SJCRH30 (cell line): Measurements from ENCODE around the gene NKAPL. TPM values are rescaled to one million over a fixed set of nuclear protein-coding genes. Genes with fewer than 3 reads are reported as not detected.

Experiments
- DNase-seq, 2 experiments: peaks; one replicate each; pipeline ENCODE4 v3.0.0-alpha.2; 2015 to 2020
- H3K27ac ChIP-seq: fragments of 250-450 bp; sonication (Bioruptor Pico); 2 replicates; pipeline ENCODE4 v1.5.1; 2020; ENCODE audit warnings: mild to moderate bottlenecking, moderate library complexity
- H3K27me3 ChIP-seq: fragments of 250-450 bp; sonication (Bioruptor Pico); 2 replicates; pipeline ENCODE4 v1.5.1; 2020; ENCODE audit warnings: mild to moderate bottlenecking, moderate library complexity
- H3K36me3 ChIP-seq: fragments of 250-450 bp; sonication (Bioruptor Pico); 2 replicates; pipeline ENCODE4 v1.5.1; 2020; ENCODE audit warnings: mild to moderate bottlenecking, moderate library complexity
- H3K4me1 ChIP-seq: fragments of 250-450 bp; sonication (Bioruptor Pico); 2 replicates; pipeline ENCODE4 v1.5.1; 2020; ENCODE audit warnings: mild to moderate bottlenecking, moderate library complexity
- H3K4me3 ChIP-seq: fragments of 250-450 bp; sonication (Bioruptor Pico); 2 replicates; pipeline ENCODE4 v1.5.1; 2020; ENCODE audit warnings: mild to moderate bottlenecking, moderate library complexity
- H3K9me3 ChIP-seq: fragments of 250-450 bp; sonication (Bioruptor Pico); replicated peaks from 2 replicates; pipeline ENCODE4 v1.5.1; 2020; ENCODE audit warnings: mild to moderate bottlenecking, moderate library complexity
- total RNA-seq: library from RNA; depleted of rRNA; stranded (reverse); fragments of >200 nt; shearing (Covaris generic); gene quantifications from 2 replicates; pipeline ENCODE4 v1.2.3, GENCODE V29; 2014; rRNA removed

Gene NKAPL
- not detected in 2 replicates for total RNA-seq

DNA sequence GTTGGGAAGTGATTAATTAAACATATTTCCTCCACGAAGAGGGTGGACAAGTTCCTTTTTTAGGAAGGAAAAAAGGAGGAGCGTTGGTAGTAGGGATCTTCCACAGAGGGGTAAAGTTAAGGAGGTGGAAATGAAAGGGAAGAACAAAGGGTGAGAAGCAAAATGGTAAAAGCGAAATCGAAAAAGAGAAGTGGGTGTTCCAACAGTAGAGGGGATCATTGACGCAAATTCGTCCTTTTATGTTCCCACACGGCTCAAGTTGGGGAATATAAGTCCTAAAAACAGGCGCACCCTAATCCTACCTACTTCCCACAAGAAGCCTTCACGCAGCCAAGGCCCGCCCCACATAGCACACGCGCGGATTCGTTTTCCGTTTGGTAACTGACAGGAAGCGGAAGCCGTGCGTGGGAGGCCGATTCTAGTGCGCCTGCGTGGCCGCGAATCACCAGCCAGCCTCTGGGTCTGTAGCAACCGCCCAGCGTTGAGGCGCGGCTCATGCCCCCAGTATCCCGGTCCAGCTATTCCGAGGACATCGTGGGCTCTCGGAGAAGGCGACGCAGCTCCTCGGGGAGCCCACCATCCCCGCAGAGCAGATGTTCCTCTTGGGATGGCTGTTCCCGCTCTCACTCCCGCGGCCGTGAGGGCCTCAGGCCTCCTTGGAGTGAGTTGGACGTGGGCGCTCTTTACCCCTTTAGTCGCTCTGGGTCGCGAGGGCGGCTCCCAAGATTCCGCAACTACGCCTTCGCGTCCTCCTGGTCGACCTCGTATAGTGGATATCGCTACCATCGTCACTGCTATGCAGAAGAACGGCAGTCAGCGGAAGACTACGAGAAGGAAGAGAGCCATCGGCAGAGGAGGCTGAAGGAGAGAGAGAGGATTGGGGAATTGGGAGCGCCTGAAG is at the start of gene NKAPL:
Gene NKAPL, plus strand, starts transcription at position 421 of the 901 bp plus-strand sequence. Its CDS starts 75 bp downstream, at position 496.
- Histone ChIP-seq H3K4me3 (no peak within 1 kb of the TSS), H3K9me3 (no peaks in the 10 kb centered on the region)
- no peak for DNase-seq

DNA sequence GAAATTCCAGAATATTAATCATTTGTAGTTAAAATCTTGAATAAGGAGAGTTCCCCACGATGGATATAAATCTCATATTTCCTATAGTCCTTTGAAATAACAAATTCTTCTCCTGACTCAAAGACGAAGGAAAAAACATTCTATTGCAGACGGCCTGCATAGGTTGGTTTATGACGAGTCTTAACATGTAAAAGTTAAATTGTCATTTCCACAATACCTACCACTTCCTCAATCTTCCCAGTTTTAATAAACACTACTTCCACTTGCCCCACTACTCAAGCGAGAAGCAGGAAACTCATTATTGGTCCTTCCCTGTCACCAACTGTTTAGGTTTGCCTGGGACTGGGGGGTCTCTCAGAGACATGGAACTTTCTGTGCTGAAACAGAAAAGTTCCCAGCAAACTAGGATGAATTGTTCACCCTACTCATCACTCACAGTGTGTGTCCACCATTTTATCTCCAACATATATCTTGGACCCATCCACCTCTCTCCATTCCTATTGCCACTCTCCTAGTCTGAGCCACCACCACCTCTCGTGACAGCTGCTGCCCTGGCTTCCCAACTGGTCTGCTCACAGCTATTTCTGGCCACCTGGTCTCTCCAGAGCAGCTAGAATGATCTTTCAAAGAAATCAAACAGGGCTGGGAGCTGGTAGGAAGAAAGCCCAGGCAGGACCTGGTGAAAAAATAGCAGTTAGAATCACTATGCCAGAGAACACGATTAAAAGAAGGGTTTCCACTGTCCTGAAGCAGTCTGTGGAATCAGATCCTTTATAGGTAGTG is 49.2 kb upstream of the NKAPL start:
- no peaks in the 10 kb centered on the region for H3K9me3 ChIP-seq
- no peaks in the 10 kb centered on the region for H3K36me3 ChIP-seq
- peak overlapping the region; percentile 10; the same call in 1 of the 2 replicates for H3K4me3 ChIP-seq
- H3K27ac ChIP-seq, result no peak overlapping the region
- H3K27me3 ChIP-seq, result no peaks in the 10 kb centered on the region
- H3K4me1 ChIP-seq, result peaks cover 8% of the 10 kb centered on the region
- DNase-seq, result peak; percentile 42 to 64

More for the DNA sequence above, at the start of gene NKAPL:
- no peaks in the 10 kb centered on the region for H3K36me3 ChIP-seq
- no peaks in the 10 kb centered on the region for H3K4me1 ChIP-seq
- no peaks in the 10 kb centered on the region for H3K27me3 ChIP-seq
- no peak within 1 kb of the TSS for H3K27ac ChIP-seq

DNA sequence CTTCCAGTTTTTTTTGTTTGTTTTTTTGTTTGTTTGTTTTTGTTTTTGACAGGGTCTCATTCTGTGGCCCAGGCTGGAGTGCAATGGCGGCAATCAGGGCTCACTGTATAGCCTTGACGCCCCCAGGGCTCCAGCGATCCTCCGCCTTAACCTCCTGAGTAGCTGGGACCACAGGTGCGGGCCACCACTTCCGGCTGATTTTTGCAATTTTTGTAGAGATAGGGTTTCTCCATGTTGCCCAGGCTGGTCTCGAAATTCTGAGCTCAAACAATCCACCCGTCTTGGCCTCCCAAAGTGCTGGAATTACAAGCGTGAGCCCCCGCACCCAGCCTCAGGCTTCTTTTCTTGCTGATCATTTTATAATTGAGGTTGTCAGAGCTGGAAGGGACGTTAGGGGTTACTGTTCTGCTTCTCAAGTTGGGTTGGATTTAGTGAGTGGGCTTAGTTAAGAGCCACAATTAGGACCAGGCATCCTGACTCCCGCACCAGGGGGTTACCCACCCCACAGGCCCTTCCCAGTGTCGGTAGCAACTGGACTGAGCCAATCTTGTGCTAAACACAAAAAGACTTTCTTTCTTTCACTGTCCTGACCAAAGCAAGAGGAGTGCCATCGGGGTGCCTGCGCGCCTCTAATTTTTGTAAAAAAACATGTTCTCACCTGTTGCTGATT is 47.1 kb upstream of the NKAPL start:
- Histone ChIP-seq H3K27ac (peak overlapping the region; percentile 91), H3K9me3 (no peaks in the 10 kb centered on the region), H3K27me3 (no peaks in the 10 kb centered on the region), H3K4me3 (peak overlapping the region; percentile 55), H3K36me3 (no peaks in the 10 kb centered on the region), H3K4me1 (peaks cover 8% of the 10 kb centered on the region)
- DNase-seq, result peak; percentile 69 to 80

- Histone ChIP-seq H3K9me3 (no peaks in the 10 kb centered on the region), H3K4me1 (peaks cover 8% of the 10 kb centered on the region), H3K4me3 (peak overlapping the region; percentile 55), H3K27me3 (no peaks in the 10 kb centered on the region), H3K27ac (peak overlapping the region; percentile 91), H3K36me3 (no peaks in the 10 kb centered on the region)
- DNase-seq, result peak; percentile 80 to 90
Measured at GRCh38 chr6:28212510-28213212, 46.4 kb upstream of the NKAPL start.

DNA sequence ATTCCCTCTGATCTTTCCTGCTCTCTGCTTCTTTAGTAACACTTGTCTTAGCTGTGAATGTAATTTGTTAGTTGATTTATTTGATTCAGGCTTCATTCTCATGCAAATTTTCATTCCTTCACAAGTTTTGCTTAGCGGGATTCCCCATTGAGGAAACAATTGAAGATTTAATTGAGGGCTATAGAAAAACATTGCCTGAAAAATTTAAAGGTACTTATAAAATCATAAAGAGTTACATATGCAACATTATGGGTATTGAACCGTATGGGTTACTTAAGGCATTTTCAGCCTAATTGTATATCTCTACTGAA is 45.9 kb upstream of the NKAPL start:
- no peaks in the 10 kb centered on the region for H3K9me3 ChIP-seq
- H3K27ac ChIP-seq, result peak overlapping the region; percentile 91
- H3K27me3 ChIP-seq, result no peaks in the 10 kb centered on the region
- H3K4me3 ChIP-seq, result peak overlapping the region; percentile 55
- H3K36me3 ChIP-seq, result no peaks in the 10 kb centered on the region
- peaks cover 8% of the 10 kb centered on the region for H3K4me1 ChIP-seq
- no peak for DNase-seq

DNA sequence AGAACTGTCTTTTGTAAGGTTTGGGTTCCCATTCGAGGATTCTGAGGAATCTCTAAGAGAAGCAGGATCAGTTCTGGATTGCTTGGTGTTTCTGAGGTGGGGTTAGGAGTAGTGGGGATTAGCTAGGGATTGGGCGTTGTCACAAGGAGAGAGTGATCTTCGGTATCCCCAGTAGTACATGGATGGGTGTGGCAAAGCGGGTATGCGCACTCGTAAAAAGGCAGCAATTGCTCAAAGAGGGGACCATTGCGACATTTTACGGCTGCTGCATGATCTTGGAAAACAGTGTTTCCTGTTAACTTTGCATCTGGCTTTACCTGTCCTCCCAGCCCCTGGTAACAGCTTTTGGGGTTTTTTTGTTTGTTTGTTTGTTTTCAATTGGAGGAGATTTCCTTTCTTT is 43.7 kb upstream of the NKAPL start:
- no peak overlapping the region for H3K27ac ChIP-seq
- no peaks in the 10 kb centered on the region for H3K9me3 ChIP-seq
- no peak for DNase-seq
- H3K4me3 ChIP-seq, result no peak overlapping the region
- no peaks in the 10 kb centered on the region for H3K36me3 ChIP-seq
- H3K4me1 ChIP-seq, result peaks cover 3% of the 10 kb centered on the region
- H3K27me3 ChIP-seq, result no peaks in the 10 kb centered on the region

DNA sequence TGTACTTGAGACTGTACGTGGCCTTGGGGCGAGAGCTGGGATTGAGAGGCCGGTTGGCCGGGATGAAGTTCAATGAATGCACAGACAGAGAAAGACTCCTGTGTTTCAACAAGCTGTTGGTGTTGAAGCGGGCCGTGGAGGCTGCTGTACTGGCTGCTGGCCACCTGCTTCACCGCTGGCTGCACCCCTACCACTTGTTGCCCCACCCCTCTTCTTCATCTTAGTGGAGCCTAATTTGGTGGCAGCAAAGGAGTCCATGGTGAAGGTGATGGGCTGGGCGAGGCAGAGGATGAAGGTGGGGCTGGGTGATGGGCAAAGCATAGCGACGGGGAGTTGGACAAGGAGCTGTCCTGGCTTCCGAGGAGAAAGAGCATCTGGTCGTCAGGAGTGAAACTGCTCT is 41.2 kb upstream of the NKAPL start:
- DNase-seq, result no peak
- Histone ChIP-seq H3K27ac (no peak overlapping the region), H3K4me3 (no peak overlapping the region), H3K9me3 (no peaks in the 10 kb centered on the region), H3K36me3 (no peaks in the 10 kb centered on the region), H3K27me3 (no peaks in the 10 kb centered on the region), H3K4me1 (no peaks in the 10 kb centered on the region; the same call in 1 of the 2 replicates)

DNA sequence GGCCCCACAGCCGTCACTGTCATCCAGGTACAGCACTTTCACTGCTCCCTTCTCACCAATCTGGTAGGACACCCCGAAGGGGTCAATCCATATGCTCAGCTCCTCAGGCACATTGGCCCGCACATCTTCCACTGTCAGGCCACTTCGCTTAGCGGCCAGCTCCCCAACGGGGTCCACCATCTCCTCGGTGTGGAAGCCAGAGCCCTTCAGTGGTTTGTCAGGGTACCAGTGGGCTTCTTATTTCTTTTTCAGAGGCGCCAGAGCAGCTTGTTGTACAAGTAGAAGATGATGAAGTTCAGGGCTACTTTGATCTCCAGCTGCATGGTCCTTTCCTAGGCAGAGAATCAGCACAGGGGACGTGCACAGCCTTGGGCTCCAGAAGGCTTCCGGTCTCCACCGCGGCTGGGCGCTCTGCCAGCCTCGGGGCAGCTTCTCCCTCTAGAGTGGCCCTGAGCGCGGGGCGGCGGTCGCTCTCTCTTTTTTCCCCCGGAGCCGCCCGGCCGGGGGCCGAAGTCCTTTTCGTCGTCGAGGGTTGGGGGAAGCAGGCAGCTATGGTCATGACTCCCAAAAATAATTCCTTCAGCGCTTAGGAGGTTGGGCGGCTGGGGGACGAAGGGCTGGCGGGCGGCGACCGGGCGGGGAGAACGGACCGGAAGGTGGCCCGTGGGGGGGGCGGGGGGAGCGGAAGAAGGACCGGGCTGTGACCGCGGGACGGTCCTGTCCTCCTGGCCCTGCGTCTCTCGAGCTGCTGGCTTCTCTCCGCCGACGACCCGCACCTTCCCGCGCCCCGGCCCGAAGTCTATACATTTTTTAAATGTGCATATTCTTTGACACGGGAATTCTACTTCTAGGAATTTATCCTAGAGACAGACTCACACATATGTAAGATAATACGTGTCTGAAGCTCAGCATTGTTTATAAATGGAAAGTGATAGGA is 40.5 kb upstream of the NKAPL start:
- Histone ChIP-seq H3K36me3 (no peaks in the 10 kb centered on the region), H3K27ac (peak overlapping the region; percentile 66), H3K4me1 (no peaks in the 10 kb centered on the region; the same call in 1 of the 2 replicates), H3K4me3 (peak overlapping the region; percentile 66), H3K9me3 (no peaks in the 10 kb centered on the region), H3K27me3 (no peaks in the 10 kb centered on the region)
- DNase-seq, result peak; percentile 73 to 82

GRCh38 chr6:28220257-28221133 is 38.6 kb upstream of the NKAPL start:
- Histone ChIP-seq H3K4me1 (no peaks in the 10 kb centered on the region; the same call in 1 of the 2 replicates), H3K36me3 (no peaks in the 10 kb centered on the region), H3K27ac (no peak overlapping the region), H3K4me3 (no peak overlapping the region), H3K27me3 (no peaks in the 10 kb centered on the region), H3K9me3 (no peaks in the 10 kb centered on the region)
- DNase-seq, result no peak

DNA sequence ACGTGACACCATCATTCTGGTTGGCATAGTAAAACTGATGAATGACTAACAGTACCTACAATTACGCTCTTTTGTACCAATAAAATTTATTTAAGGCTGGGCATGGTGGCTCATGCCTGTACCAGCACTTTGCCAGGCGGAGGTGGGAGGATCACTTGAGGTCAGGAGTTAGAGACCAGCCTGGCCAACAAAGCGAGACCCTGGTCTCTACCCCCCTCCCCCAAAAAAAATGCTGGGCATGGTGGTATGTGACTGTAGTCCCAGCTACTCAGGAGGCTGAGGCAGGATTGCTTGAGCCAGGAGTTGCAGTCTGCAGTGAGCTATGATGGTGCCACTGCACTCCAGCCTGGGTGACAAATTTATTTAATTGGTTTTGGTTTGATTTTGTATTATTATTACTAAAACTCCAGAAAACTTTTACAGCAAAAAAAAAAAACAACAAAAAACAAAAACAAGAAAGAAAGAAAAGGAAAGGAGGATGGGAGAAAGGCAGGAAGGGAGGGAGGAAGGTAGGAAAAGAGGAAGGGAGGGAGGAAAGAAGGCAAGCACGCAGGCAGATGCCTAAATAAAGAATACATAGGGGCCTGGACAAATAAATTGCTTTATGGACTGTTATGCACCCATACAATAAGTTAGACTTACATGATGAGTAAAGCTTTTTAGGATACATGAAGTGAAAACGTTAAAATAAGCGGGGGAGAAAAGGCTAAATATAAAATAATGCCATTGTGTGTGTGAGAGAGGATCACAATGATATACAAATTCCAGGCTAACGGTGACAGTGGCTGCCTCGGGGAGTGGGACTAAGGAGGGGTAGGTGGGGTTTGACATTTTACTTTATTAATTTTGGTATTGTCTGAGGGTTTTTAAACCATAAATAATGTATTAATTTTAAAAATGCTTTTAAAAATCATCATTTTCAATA is 34.7 kb upstream of the NKAPL start:
- H3K4me1 ChIP-seq, result no peaks in the 10 kb centered on the region; the same call in 1 of the 2 replicates
- H3K27me3 ChIP-seq, result no peaks in the 10 kb centered on the region
- peaks cover 15% of the 10 kb centered on the region for H3K36me3 ChIP-seq
- H3K4me3 ChIP-seq, result peak overlapping the region; percentile 74
- peak in 1 of 2 experiments; percentile 8 for DNase-seq
- H3K9me3 ChIP-seq, result no peaks in the 10 kb centered on the region
- peak overlapping the region; percentile 59 for H3K27ac ChIP-seq

GRCh38 chr6:28225056-28225834 is 33.9 kb upstream of the NKAPL start, which contains the start of gene ZSCAN9:
Gene ZSCAN9 (plus strand): TSS chr6:28225275. CDS start chr6:28227085, 1,810 bp downstream.
- peak; percentile 88 to 91 for DNase-seq
- peak within 1 kb of the TSS; percentile 74 for H3K4me3 ChIP-seq
- H3K27me3 ChIP-seq, result no peaks in the 10 kb centered on the region
- H3K9me3 ChIP-seq, result no peaks in the 10 kb centered on the region
- peak within 1 kb of the TSS; percentile 59 for H3K27ac ChIP-seq
- H3K36me3 ChIP-seq, result peaks cover 18% of the 10 kb centered on the region
- no peaks in the 10 kb centered on the region for H3K4me1 ChIP-seq
